Heart right ventricle (tissue), 16 donors: Measurements from ENCODE around the gene ATP5PD. TPM values are rescaled to one million over a fixed set of nuclear protein-coding genes. Genes with fewer than 3 reads are reported as not detected.
A peak's percentile ranks its signal among the peaks of the same experiment; 100 is the strongest.

ENCODE experiments used
- ATAC-seq, 8 donors: fragments of 200-7000 bp; cut with Tn5 transposase; one replicate each; pipeline ENCODE4 v1.9.1; 2020; ENCODE audit warnings: mild to moderate bottlenecking in 8 of 8, moderate library complexity in 8 of 8, moderate number of reproducible peaks in 1 of 8
- DNase-seq, 2 donors: peaks; one replicate each; pipeline ENCODE4 v3.0.0-alpha.2; 2020
- H3K27ac ChIP-seq, 10 donors: fragments of 200-600 bp; sonication (generic) in 2 of 10; one replicate each; pipeline versions ENCODE4 v1.5.0 to v1.8.0; 2020 to 2022; ENCODE audit warnings: mild to moderate bottlenecking in 3 of 10
- H3K27me3 ChIP-seq, 7 donors: fragments of 200-600 bp; one replicate each; pipeline ENCODE4 v1.8.0; 2021 to 2022; ENCODE audit warnings: mild to moderate bottlenecking in 2 of 7
- H3K36me3 ChIP-seq, 9 donors: fragments of 200-600 bp; sonication (generic) in 1 of 9; one replicate each; pipeline versions ENCODE4 v1.5.0 to v1.8.0; 2020 to 2022; ENCODE audit warnings: mild to moderate bottlenecking in 2 of 9
- H3K4me1 ChIP-seq, 9 donors: fragments of 200-600 bp; sonication (generic) in 1 of 9; one replicate each; pipeline versions ENCODE4 v1.5.0 to v1.8.0; 2020 to 2022; ENCODE audit warnings: mild to moderate bottlenecking in 4 of 9
- H3K4me3 ChIP-seq, 10 donors: fragments of 200-600 bp; sonication (generic) in 2 of 10; one replicate each; pipeline versions ENCODE4 v1.5.0 to v1.8.0; 2020 to 2022; ENCODE audit warnings: mild to moderate bottlenecking in 7 of 10, moderate library complexity in 2 of 10
- H3K9me3 ChIP-seq, 11 donors: fragments of 200-600 bp in 10 of 11; sonication (generic) in 2 of 11; one replicate each; pipeline versions ENCODE4 v1.5.0 to v1.8.0; 2013 to 2022; ENCODE audit warnings: mild to moderate bottlenecking in 2 of 11, control low read depth in 1 of 11, moderate library complexity in 1 of 11
- WGBS, 2 donors: extraction: QIAGEN DNeasy Blood & Tissue Kit; methylation state at CpG; one replicate each; pipeline ENCODE4 v1.1.7; 2013; ENCODE audit warnings: inconsistent platforms in 1 of 2; 5-methylcytosine and 5-hydroxymethylcytosine counted together
- intact Hi-C, 10 donors: fragments of 100-400 bp; cut with DNase I; formaldehyde crosslinking; loops; one replicate each; pipeline versions ENCODE4 v1.11.1 to v1.14.2; 2022
- polyA plus RNA-seq, 2 donors: library from polyadenylated mRNA; stranded (reverse); fragments of 200-250 nt; gene quantifications; one replicate each; pipeline ENCODE4 v1.2.3, GENCODE V29; 2013
- total RNA-seq, 10 donors: library from RNA; stranded (reverse); fragmentation: NEBNext Ultra II Directional in 3 of 10; extraction: Animal tissue kit (Norgen Biotek cat#: 25700) in 3 of 10; gene quantifications; one replicate each; pipeline versions ENCODE4 v1.2.1 to v1.2.4, GENCODE V29; 2021 to 2023
- TF ChIP-seq, protein P1 (sequence below), 9 donors: fragments of 200-600 bp; sonication (generic) in 2 of 9; IDR thresholded peaks; one replicate each; pipeline versions ENCODE4 v1.5.0 to v1.8.0; 2021 to 2022; ENCODE audit warnings: antibody characterized with exemption in 9 of 9, mild to moderate bottlenecking in 5 of 9, moderate library complexity in 1 of 9
- donor health status: Arrhythmogenic right ventricular cardiomyopathy.
- donor health status: ischemic (EF 13 %, LVEDD 7.1; RV severe dilation, severe dysfunction).
- donor health status: healthy with polysubstance abuse.
- donor health status: DM: no; HTN: yes; CAD: no.
- donor health status: DM: no; HTN: no; CAD: no.
- donor health status: ischemic (EF 25% LVEDD 6.9; RV normal size, moderate dysfunction).
- donor health status: ischemic (EF 25% LVEDD 5.7; RV mildly dilated, moderate dysfunction).
- donor health status: healthy.
- donor health status: DM: yes; HTN: yes; CAD: no.
- donor health status: Ischemic cardiomyopathy.
- donor health status: ischemic (EF 35%, LVEDD 5.7; RV mildly dilated, moderate dysfunction).
- donor health status: nonischemic (EF 11% LVEDD 7.7; RV severe dilation, severe dysfunction).
- donor health status: DM: yes; HTN: yes; CAD: no.
- donor health status: PGD.
- donor health status: ischemic (EF 29% LVEDD 5.4; RV normal size, mild dysfunction).
- donor health status: nonischemic (EF 23%, LVEDD 6.1; RV moderate dilation, normal function).

The ATP5PD gene
- total and polyA plus RNA-seq, 12 donors, result 678 to 2,296 (median 875) TPM

- H3K9me3 ChIP-seq, result no peaks in the 10 kb centered on the region
- H3K27me3 ChIP-seq, result no peaks in the 10 kb centered on the region
- no peak for DNase-seq
- intact Hi-C loops, result loop anchor here in 7 of 10 donors (1.0 to 10.0 kb wide), 5 partner anchors 25 to 51 kb away; partner anchors contain the start of gene CDR2L (in 1 of the 7)
- H3K4me1 ChIP-seq, result peaks cover 12 to 35% (median 28%) of the 10 kb centered on the region in 9 donors
- peaks cover 0 to 11% (median 0%) of the 10 kb centered on the region in 9 donors for H3K36me3 ChIP-seq
- H3K27ac ChIP-seq, result peak overlapping the region; percentile 87 to 96 (median 92)
- 8 to 25% methylated on average over 5 of the region's 5 CpGs for WGBS, 2 donors
- H3K4me3 ChIP-seq, result peak overlapping the region; percentile 73 to 97 (median 90)
- TF ChIP-seq, protein P1, sequence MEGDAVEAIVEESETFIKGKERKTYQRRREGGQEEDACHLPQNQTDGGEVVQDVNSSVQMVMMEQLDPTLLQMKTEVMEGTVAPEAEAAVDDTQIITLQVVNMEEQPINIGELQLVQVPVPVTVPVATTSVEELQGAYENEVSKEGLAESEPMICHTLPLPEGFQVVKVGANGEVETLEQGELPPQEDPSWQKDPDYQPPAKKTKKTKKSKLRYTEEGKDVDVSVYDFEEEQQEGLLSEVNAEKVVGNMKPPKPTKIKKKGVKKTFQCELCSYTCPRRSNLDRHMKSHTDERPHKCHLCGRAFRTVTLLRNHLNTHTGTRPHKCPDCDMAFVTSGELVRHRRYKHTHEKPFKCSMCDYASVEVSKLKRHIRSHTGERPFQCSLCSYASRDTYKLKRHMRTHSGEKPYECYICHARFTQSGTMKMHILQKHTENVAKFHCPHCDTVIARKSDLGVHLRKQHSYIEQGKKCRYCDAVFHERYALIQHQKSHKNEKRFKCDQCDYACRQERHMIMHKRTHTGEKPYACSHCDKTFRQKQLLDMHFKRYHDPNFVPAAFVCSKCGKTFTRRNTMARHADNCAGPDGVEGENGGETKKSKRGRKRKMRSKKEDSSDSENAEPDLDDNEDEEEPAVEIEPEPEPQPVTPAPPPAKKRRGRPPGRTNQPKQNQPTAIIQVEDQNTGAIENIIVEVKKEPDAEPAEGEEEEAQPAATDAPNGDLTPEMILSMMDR (IDR thresholded peaks at IDR 0.05), result no peak
- ATAC-seq, result no peak
Measured at GRCh38 chr17:75012096-75012345, 34.7 kb downstream of the ATP5PD start.

DNA sequence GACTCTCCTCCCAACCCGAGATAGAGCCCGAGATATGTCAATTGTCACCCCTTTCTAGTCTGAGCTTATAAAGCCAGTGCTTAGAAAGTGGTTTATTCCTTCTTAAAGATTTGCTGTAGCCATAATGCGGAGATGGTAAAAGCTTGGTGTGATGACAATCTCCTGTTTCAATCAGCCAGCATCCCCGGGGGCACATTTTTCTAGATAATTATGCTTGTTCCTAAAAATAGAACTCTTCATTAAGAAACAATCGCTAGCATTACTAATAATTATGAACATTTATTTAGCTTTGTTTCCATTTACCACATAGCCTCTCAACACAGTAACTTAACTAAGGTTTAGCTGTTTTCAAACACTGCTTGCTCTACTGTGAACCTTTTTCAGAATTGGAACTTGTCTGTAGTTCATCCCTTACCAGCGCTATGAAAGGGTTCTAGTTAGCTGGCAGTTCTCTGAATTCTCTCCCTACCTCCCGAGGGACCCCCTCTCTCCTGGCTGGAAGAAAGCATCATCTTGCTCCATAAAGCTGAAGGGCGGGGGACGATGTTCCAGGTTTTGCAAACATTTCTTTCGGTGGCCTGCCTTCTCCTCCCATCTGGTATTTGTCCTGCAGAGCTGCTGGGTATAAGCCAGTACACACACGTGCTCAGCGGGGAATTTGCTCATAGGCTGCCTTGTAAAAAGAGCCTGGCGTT lies 35.2 kb downstream of the ATP5PD start:
- H3K27me3 ChIP-seq, result no peaks in the 10 kb centered on the region
- H3K9me3 ChIP-seq, result no peaks in the 10 kb centered on the region
- TF ChIP-seq, protein P1 (IDR thresholded peaks at IDR 0.05), result no peak
- peak; percentile 28 to 73 for DNase-seq
- peaks cover 0 to 6% (median 0%) of the 10 kb centered on the region in 9 donors for H3K36me3 ChIP-seq
- intact Hi-C loops, result loop anchor here in 7 of 10 donors (1.0 to 10.0 kb wide), 6 partner anchors 23 to 50 kb away; partner anchors contain the start of gene CDR2L (in 1 of the 7)
- H3K4me1 ChIP-seq, result peaks cover 12 to 35% (median 28%) of the 10 kb centered on the region in 9 donors
- 21 to 28% methylated on average over 13 of the region's 13 CpGs for WGBS, 2 donors
- peak; percentile 57 to 90 (median 81) for ATAC-seq
- H3K27ac ChIP-seq, result peak overlapping the region; percentile 87 to 96 (median 92)
- H3K4me3 ChIP-seq, result peak overlapping the region in 9 of 10 donors; percentile 73 to 97 (median 91)

- peak; percentile 42 to 81 (median 77) for ATAC-seq
- peak; percentile 38 to 81 for DNase-seq
- no peaks in the 10 kb centered on the region for H3K9me3 ChIP-seq
- H3K4me3 ChIP-seq, result peak overlapping the region in 6 of 10 donors; percentile 73 to 94 (median 90)
- intact Hi-C loops, result loop anchor here in 7 of 10 donors (1.0 to 10.0 kb wide), 3 partner anchors 23 to 49 kb away; no protein-coding TSS in a partner anchor
- TF ChIP-seq, protein P1 (IDR thresholded peaks at IDR 0.05), result peak in 3 of 9 donors; percentile 19 to 28 (median 27)
- peaks cover 12 to 35% (median 28%) of the 10 kb centered on the region in 9 donors for H3K4me1 ChIP-seq
- H3K27ac ChIP-seq, result peak overlapping the region in 9 of 10 donors; percentile 87 to 96 (median 92)
- no peaks in the 10 kb centered on the region for H3K27me3 ChIP-seq
- H3K36me3 ChIP-seq, result peaks cover 0 to 6% (median 0%) of the 10 kb centered on the region in 9 donors
- WGBS, 2 donors, result 53 to 56% methylated on average over 7 to 8 of the region's 8 CpGs
Measured at GRCh38 chr17:75010683-75011400, 35.9 kb downstream of the ATP5PD start.

- 79 to 84% methylated on average over 2 of the region's 2 CpGs for WGBS, 2 donors
- TF ChIP-seq, protein P1 (IDR thresholded peaks at IDR 0.05), result no peak
- intact Hi-C loops, result loop anchor here in 1 of 10 donors (5.0 kb wide), 1 partner anchor 47 kb away; no protein-coding TSS in a partner anchor
- Histone ChIP-seq H3K36me3 (peaks cover 0 to 22% (median 10%) of the 10 kb centered on the region in 9 donors), H3K4me1 (peaks cover 12 to 34% (median 28%) of the 10 kb centered on the region in 9 donors), H3K27me3 (no peaks in the 10 kb centered on the region), H3K4me3 (no peak overlapping the region), H3K27ac (no peak overlapping the region), H3K9me3 (no peaks in the 10 kb centered on the region)
- DNase-seq, result no peak
- ATAC-seq, result no peak
Measured at GRCh38 chr17:75009139-75009724, 37.5 kb downstream of the ATP5PD start.
